Stimulated activated CD8-positive, alpha-beta memory T cell treated with anti-CD3 and anti-CD28 coated beads, Interleukin-15, amount 100 ng/mL, for 1 hour (primary cell): ENCODE data around the gene ARHGAP6.
"Not testable (repeated sequence)": the region's sequence is repeated elsewhere in the genome, so short reads cannot be mapped to it uniquely, and the experiment has no call there.

Experiments
- DNase-seq: peaks from one replicate; pipeline ENCODE4 v3.0.0-alpha.2; 2020; ENCODE audit warnings: low read depth

The ARHGAP6 gene

DNA sequence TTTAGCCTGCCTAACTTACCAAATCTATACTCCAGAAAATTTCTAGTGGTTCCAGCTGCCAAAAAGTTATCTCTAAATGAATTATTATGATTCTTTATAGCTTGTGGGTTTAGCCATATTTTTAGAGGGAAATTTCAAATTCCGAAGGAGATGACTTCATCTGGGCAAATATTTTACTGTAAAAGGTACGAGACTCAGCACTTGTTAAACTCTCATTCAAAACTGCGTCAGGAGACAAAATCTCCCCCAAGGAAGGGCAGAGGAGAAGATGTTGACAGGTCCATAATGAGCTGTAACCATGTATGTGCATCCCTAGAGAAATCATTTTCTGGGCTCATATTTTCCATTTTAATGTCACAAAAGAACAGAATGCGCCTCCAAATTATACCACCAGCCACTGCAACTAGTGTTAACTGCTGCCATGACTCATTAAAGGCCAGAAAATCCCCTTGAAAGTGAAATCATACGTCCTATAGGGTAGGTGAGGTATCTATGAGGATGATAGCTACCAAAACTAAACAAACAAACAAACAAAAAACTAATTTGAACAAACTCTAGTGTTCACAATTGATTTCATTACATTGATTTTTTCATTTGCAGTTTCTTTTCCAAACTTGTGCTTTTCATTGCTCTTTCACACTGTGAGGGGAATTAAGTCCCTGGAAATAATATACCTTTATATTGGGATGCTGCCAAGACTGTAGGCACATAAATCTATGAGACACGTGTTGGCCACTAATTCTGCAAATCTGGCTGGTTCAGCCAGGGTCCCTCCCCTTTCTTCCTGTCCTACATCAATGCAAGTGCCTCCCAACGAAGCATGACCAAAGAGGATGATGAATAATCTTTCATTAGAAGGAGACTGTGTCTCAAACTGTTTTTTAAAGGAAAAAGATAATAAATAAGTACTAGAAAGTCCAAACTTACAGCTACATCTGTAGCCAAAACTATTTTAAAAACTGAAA, 85.8 kb downstream of the ARHGAP6 start:
- no peak for DNase-seq

DNA sequence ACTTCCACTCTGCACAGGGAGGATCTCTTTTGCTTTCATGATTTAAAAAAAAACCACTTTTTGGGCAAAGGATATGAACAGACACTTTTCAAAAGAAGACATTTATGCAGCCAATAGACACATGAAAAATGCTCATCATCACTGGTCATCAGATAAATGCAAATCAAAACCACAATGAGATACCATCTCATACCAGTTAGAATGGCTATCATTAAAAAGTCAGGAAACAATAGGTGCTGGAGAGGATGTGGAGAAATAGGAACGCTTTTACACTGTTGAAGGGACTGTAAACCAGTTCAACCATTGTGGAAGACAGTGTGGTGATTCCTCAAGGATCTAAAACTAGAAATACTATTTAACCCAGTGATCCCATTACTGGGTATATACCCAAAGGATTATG, 87.4 kb downstream of the ARHGAP6 start:
- DNase-seq = not testable (repeated sequence)

DNA sequence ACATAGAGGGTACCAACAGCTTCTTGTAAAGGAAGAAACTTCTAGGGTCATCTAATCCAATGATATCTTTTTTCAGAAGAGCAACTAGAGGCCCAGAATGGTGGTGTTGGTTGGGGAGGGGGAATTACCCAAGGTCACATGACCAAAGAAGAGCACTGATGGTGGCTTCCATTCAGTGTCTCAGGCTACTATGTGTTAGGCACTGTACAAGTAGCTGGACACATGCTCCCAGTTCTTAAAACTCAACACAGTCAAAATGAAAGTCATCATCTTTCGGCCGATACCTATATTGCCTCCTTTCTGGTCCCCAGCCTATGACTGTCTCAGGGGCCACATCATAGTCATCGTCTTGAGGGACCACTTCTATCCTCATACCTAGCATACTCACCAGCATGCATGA, 88.1 kb downstream of the ARHGAP6 start:
- DNase-seq = no peak

- DNase-seq = no peak
These were observed 90.4 kb downstream of the ARHGAP6 start for GRCh38 chrX:11575332-11575731.

GRCh38 chrX:11567528-11568220, 98.0 kb downstream of the ARHGAP6 start:
- DNase-seq = no peak

DNA sequence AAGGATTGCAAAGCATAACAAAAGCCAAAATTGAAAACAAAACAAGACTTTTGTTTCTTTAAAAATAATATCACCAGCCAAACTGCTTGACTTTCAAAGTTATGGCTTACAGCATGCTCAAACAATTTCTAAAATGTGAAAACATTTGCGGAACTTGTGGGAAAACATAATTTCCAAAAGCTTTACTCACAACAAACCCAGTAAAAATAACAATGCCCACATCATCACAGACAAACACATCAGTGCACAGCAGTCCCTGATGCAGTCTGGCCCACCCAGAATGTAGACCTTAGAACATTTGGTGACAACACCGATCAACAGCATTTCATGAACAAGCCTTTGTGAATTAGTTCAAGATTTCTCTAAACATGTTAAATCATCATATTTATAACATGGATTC, 98.9 kb downstream of the ARHGAP6 start:
- no peak for DNase-seq

DNA sequence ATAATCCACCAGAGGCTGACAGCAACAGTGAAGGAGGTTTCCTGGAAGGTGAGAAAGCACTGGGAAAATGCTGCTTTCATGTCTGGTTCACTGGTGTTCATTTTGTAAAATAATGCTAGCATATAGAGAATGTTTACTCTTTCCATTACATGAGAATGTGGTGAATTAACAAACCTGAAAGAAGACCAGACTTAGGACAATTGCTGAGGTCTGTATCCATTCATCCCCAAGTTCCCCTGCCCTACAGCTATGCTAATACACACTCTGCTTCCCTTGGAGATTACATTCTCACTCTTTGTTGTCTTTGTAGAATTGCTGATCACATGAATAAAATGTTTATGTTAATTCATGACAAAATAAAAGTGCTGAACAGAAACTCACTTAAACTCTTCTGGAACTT, 99.5 kb downstream of the ARHGAP6 start:
- no peak for DNase-seq

DNA sequence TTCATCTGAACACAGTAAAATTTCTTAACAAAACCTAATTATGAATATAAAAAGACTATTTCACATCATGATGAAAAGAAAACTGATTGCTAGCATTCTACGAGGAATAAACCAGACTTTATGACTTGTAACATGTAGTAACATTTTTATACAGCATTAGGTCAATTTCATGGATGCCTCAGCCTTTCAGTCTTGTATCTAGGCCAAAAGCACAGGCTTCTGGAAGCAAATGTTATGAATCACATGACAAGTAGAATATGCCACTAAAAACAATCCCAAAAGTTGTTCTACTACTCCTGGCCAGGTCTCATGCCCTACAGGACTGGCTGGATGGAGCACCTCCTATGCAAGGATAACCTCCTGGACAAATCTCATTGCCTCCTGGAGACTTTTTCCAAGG, 101.2 kb downstream of the ARHGAP6 start:
- DNase-seq = no peak

- no peak for DNase-seq
These were observed 103.2 kb downstream of the ARHGAP6 start for GRCh38 chrX:11562570-11562969.

- peak; percentile 0 for DNase-seq
These were observed 106.7 kb downstream of the ARHGAP6 start for GRCh38 chrX:11558972-11559371.

- no peak for DNase-seq
These were observed 108.6 kb downstream of the ARHGAP6 start for GRCh38 chrX:11557120-11557519.

DNA sequence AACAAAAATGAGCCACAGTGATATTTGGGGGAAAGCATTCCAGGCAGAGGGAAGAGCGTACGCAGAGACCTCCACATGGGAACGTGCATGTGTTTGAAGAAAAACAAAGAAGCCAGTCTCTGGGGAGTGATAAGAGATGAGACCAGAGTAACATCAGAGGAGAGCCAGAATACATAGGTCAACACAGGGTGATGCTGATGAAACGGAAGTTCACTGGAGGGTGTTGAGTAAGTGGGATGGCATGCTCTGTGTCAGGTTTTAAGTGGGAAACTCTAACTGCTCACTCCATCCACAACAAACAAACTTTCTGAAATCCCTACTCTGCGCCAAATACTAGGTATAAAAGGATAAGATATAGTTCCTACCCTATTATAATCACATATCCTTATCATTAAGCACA, 110.0 kb downstream of the ARHGAP6 start:
- DNase-seq = no peak

DNA sequence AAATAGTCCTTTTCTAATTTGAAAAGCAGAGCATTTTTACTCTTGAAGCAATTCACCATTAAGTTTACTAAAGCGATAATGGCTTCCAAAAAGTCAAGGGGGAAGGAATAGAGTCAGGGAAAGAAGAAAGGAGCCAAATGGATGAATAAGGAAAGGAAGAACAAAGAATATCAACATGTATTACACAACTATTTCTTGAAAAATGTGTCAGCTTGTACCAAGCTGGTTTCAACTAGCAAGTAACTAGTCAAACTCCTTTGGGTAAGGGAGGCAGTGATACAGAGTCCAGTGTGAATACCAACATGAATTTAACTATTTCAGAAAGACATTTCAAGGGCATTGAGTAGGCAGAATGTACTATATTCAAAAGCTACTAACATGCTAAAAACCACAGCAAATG, 112.1 kb downstream of the ARHGAP6 start:
- no peak for DNase-seq

- DNase-seq = no peak
These were observed 114.6 kb downstream of the ARHGAP6 start for GRCh38 chrX:11551151-11551550.

DNA sequence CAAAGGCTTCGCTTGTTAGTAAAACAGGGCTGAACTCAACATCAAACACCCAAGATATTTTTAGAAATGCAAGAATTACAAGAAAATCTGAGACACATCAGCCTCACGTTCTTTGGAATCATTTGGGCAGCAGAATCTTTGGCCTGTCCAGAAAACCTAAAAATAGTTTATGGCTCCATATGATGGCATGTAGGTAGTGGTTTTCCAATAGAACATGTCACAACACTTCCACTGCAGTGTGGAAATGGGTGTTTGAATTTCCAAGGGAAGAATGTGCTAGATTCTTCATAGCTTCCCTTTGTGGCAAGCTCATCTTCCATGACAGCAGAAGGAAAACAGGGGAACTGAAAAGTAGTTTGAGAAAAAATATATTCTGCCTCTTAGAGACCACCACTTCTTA, 118.8 kb downstream of the ARHGAP6 start:
- no peak for DNase-seq

- DNase-seq = no peak
These were observed 122.5 kb downstream of the ARHGAP6 start for GRCh38 chrX:11543249-11543648.

DNA sequence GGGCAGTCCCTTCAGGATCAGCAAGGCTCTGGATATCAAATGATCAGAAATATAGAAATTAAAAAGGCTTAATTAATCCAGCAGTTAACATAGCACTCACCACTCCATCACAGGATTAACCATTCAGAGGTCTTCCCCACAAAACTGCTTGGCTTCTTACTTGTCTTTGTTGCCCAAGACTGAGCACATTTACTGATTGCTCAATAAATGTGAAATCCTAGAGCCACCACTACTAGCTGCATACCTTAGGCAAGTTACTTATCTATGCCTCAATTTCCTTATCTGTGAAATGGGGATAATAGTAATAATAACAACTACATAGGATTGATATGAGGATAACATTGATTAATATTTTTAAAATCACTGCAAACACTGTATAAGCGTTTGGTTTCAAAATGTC, 124.2 kb downstream of the ARHGAP6 start:
- DNase-seq = no peak

- no peak for DNase-seq
These were observed 125.0 kb downstream of the ARHGAP6 start for GRCh38 chrX:11540532-11541377.

- no peak for DNase-seq
These were observed 128.6 kb downstream of the ARHGAP6 start for GRCh38 chrX:11537141-11537540.

DNA sequence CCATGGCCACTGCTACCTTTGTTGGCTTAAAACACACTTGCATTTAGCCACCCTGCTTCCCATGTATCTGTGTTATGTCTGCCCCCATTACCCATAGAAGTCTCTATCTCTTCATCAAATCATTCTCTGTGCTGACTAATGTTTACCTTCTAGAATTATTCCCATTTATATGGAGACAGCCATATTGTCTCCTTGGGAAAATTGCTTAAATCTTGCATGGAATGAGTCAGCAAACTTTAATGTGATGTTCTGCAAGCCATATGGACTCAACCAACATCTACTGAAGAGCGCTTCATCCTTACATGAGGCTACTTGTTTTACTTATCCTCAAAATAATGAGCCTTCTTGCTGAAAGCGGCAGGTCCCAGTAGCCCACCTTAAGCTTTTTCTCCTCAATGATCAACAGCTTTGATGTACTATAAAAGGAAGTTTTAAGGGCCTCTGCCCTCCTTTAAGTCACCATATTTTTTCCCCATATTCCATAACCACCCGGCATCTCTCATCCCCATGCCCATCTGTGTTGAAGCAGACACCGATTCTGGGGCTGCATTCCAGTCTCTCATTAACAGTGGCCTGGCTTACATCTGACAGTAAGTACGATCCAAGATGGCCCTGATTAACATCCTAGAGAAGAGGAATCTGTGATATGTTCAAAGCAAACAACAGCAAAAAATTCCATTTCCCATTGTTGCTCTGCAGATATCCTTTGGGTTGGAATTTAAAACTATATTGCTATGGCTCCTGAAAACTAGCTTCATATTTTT, 130.4 kb downstream of the ARHGAP6 start:
- no peak for DNase-seq

DNA sequence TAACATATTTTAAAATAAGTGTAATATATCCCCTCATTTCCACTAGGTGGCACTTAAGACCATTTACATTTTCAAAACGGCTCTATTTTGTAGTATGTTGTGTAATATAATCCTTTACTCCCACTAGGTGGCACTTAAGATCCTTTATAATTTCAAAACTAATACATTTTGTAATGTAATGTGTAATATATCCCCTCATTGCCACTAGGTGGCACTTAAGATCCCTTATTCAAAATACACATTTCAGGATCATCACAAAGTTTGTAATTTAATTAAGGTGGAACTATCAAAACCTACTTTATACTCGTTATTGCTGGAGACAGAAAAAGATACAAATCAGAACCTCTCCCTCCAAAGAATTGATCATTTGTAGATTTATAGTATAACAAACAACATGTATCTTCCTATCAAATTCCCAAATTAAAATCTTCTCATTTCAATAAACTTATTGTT, 132.5 kb downstream of the ARHGAP6 start:
- no peak for DNase-seq
